Neural progenitor cell (in vitro differentiated cells): ENCODE data around the gene SDK1.

Source experiments
- CTCF ChIP-seq: fragments of 200-600 bp; sonication (generic); IDR thresholded peaks from 2 replicates; pipeline ENCODE4 v1.5.1; 2017; ENCODE audit warnings: antibody characterized with exemption, mild to moderate bottlenecking
- EZH2 ChIP-seq: fragments of 200-600 bp; sonication (generic); IDR thresholded peaks from 2 replicates; pipeline ENCODE4 v1.6.1; 2017; ENCODE audit warnings: antibody characterized with exemption, mild to moderate bottlenecking, moderate library complexity

- TF ChIP-seq CTCF (no peak), EZH2 (no peak)
Observed at GRCh38 chr7:4093035-4093434, 792.0 kb downstream of the SDK1 start.
